ENCODE measurements around the gene KRTAP5-4.
"Not testable (repeated sequence)": the region's sequence is repeated elsewhere in the genome, so short reads cannot be mapped to it uniquely, and the experiment has no call there.

KRTAP5-4 gene

DNA sequence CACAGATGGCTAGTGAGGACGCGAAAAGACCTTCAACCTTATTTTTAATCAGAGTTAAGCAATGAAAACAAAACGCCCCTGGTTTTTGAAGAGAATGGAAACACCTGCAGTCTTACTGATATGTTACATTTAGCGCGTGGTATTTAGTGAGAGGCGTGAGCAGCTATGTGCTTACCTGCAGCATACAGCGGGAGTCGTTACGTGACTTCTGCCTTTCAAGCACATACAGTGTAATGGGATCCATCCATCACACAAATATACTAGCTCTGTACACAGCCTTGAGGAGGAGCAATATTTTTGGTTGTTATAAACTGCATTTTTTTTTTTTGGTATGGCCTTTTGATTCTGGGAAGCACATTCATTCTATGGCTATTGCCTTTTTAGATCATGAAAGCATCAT, 29.3 kb downstream of the KRTAP5-4 start:
- FAIRE-seq (no peak), DNase-seq (ENCODE audit: insufficient read length, low spot score) (no peak)
- no peak for TF ChIP-seq POLR2A (IDR thresholded peaks at IDR 0.05; ENCODE audit: low read depth, low read length)

DNA sequence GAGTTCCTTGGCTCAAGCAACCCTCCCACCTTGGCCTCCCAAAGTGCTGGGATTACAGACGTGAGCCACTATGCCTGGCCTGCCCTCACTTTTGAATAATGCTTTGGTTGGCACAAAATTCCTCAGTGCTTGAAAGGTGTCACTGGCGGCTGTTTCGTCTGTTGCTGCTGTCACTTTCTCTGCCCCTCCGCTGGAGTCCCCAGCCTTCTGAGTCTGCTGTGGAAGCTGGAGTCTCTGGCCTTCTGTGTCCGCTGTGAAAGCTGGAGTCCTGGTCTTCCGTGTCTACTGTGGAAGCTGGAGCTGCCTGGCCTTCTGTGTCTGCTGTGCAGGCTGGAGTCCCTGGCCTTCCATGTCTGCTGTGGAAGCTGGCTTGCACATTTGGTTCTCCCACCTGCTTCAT, 31.9 kb downstream of the KRTAP5-4 start:
- TF ChIP-seq POLR2A (IDR thresholded peaks at IDR 0.05; ENCODE audit: low read depth, low read length), result no peak
- DNase-seq (ENCODE audit: insufficient read length, low spot score) (no peak), FAIRE-seq (no peak)

DNA sequence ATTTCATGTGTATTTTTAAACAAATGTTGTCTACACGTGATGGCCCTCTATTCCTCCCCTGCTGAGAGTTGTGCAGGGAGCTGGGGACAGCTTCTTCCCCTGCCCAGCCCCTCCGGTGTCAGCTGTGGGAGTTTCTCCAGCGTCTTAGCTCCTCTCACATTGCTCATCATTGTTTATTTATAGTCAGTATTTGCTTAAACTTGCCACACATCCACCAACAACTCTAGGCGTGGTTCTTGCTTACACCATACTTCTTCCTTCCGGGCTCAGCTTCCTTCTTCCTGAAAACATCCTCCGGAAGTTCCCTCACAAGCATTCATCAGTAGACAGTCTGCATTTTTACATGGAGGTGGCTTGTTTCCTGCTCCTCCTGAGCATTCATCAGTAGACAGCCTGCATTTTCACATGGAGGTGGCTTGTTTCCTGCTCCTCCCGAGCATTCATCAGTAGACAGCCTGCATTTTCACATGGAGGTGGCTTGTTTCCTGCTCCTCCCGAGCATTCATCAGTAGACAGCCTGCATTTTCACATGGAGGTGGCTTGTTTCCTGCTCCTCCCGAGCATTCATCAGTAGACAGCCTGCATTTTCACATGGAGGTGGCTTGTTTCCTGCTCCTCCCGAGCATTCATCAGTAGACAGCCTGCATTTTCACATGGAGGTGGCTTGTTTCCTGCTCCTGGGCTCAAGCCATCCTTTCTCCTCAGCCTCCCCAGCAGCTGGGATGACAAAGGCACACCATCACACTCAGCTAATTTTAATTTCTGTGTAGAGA, 32.6 kb downstream of the KRTAP5-4 start:
- FAIRE-seq; DNase-seq (ENCODE audit: insufficient read length, low spot score): not testable (repeated sequence)

DNA sequence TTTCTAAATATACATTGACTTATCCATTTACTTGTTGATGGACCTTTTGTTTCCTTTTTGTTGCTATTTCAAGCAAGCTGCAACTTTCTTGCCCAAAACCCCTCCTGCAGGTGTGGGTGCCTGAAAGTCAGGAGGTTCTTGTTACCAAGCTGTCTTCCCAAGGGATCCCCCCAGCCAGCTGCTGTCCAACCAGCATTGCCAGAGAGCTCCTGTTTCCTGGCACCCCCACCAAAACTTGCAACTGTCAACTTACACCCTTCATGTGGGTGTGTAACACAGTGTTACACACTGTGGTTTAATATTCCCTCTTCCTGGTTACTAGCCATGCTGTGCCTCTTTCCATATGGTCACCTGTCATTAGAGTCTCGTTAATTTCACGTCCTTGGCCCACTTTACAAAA, 35.2 kb downstream of the KRTAP5-4 start:
- FAIRE-seq, result no peak
- no peak for TF ChIP-seq POLR2A (IDR thresholded peaks at IDR 0.05; ENCODE audit: low read depth, low read length)

DNA sequence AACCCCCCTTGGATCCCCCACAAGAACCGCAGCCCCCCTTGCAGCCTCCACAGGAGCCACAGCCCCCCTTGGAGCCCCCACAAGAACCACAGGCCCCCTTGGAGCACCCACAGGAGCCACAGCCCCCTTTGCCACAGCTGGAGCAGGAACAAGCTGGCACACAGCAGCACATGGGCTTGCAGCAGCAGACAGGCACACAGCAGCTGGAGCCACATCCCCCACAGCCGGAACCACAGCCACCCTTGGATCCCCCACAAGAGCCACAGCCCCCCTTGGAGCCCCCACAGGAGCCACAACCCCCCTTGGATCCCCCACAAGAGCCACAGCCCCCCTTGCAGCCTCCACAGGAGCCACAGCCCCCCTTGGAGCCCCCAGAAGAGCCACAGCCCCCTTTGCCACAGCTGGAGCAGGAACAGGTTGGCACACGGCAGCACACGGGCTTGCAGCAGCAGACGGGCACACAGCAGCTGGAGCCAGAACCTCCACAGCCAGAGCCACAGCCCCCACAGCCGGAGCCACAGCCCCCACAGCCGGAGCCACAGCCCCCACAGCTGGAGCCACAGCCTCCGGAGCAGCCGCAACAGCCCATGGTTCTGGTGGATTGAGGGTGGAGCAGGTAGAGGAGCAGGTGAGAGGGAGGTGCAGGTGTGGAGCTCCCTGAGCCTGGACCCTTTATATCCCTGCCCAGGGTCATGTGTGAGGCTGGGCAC, 37.1 kb downstream of the KRTAP5-4 start, which contains the start of gene KRTAP5-1:
Gene KRTAP5-1 (minus strand): TSS at position 623 of the 710 bp plus-strand sequence. CDS start 34 bp downstream, at position 589.
- FAIRE-seq, result not testable (repeated sequence)

More for the DNA sequence above, 35.2 kb downstream of the KRTAP5-4 start:
- DNase-seq (ENCODE audit: insufficient read length, low spot score), result no peak

DNA sequence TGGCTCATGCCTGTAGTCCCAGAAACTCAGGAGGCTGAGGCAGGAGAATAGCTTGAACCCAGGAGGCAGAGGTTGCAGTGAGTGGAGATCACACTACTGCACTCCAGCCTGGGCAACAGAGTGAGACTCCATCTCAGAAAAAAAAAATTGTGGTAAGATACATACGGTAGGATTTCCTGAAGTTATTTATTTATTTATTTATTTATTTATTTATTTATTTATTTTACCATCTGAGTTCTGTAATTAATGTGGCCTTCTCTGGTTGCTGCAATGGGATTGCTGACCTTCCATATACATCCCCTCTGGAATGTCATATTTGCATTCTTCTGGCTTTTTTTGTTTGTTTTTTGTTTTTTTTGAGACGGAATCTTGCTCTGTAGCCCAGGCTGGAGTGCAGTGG, 39.0 kb downstream of the KRTAP5-4 start:
- FAIRE-seq; DNase-seq (ENCODE audit: insufficient read length, low spot score): not testable (repeated sequence)

More for the DNA sequence above, 37.1 kb downstream of the KRTAP5-4 start, which contains the start of gene KRTAP5-1:
- DNase-seq (ENCODE audit: insufficient read length, low spot score), result not testable (repeated sequence)

DNA sequence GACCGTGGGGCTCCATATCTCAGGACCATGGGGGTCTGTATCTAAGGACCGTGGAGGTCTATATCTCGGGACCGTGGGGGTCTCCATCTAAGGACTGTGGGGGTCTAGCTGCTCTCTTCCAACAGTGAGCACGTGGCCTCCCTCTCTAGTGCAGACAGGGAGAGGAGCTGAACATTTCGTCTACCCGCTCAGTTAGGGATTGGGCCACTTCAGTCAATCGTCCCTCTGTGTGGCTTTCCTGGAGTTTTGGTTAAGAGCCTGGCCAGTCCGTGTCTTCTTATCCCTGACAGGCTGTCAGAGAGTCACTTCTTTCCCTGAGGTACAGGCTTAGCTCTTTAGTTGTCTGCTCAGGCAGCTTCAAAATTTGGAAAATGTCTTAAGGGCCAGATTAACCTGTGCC, 40.0 kb downstream of the KRTAP5-4 start:
- no peak for TF ChIP-seq POLR2A (IDR thresholded peaks at IDR 0.05; ENCODE audit: low read depth, low read length)
- FAIRE-seq (no peak), DNase-seq (ENCODE audit: insufficient read length, low spot score) (no peak)

DNA sequence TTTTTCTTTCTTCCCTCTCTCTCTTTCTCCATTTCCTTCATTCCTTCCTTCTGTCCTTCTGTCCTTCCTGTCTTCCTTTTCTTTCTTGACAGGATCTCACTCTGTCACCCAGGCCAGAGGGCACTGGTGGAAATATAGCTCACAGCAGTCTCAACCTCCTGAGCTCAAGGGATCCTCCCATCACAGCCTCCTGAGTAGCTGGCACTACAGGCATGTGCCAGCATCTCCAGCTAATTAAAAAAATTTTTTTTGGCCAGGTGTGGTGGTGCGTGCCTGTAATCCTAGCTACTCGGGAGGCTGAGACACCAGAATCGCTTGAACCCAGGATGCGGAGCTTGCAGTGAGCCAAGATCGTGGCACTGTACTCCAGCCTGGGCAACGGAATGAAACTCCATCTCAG, 45.1 kb downstream of the KRTAP5-4 start:
- DNase-seq (ENCODE audit: insufficient read length, low spot score) (no peak), FAIRE-seq (no peak)
- no peak for TF ChIP-seq POLR2A (IDR thresholded peaks at IDR 0.05; ENCODE audit: low read depth, low read length)

DNA sequence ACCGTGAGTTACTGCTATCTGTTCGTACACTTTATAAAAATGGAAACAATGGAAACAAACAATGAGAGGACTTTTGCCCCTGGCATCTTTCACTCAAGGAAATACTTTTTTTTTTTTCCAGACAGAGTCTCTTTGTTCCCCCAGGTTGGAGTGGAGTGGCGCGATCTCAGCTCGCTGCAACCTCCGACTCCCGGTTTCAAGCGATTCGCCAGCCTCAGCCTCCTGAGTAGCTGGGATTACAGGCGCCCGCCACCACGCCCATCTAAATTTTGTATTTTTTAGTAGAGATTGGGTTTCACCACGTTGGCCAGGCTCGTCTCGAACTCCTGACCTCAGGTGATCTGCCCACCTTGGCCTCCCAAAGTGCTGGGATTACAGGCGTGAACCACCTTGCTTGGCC, 46.2 kb downstream of the KRTAP5-4 start:
- DNase-seq (ENCODE audit: insufficient read length, low spot score); FAIRE-seq: not testable (repeated sequence)

DNA sequence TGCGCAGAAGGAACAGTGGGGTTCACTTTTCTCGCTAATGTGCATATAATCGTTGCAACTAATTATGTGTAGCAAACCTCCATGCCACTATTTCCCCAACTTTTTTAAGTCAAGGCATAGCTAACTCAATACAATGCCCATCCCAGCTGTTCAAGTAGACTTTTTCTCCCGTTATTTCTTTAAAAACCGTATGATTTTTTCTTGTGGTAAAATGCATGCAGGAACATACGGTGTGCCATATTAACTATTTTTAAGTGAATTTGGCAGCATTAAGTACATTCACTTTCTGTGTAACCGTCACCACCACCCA, 47.0 kb downstream of the KRTAP5-4 start:
- TF ChIP-seq POLR2A (IDR thresholded peaks at IDR 0.05; ENCODE audit: low read depth, low read length), result no peak
- no peak for FAIRE-seq
- DNase-seq (ENCODE audit: insufficient read length, low spot score), result no peak

DNA sequence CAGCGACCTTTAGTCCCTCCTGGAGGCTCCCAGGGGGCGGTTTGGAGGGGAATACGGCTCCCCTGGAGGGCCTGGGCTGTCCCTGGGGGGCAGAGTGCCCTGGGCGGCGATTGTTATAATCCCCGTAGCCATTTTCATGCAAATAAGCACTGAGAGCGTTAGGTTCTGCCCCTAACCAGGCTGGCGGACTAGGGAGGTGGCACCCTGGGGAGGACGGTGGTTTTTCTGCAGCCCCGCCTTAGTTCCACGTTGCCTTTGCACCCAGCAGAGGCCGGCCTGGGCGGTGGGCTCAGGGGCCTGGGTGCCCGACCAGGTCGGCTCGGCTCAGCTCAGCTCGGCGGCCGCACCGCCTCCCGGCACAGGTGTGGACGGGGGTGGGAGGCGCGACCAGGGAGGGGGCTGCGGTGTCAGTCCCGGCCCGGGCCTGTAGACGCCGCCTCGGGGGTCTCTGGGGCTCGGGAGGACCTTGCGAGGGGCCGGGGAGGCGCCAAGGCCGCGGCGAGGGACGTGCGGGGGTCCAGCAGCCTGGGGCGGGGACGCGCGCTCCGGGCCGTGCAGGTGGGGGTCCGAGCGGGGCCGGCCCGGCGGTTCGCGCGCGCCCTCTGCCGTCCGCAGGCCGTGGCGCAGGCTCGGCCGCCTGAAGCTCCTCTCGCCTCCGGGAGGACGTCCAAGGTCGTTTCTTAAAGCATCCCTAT, 47.6 kb downstream of the KRTAP5-4 start:
- DNase-seq (ENCODE audit: insufficient read length, low spot score) (peak; percentile 75), FAIRE-seq (no peak)
- no peak for TF ChIP-seq POLR2A (IDR thresholded peaks at IDR 0.05; ENCODE audit: low read depth, low read length)

DNA sequence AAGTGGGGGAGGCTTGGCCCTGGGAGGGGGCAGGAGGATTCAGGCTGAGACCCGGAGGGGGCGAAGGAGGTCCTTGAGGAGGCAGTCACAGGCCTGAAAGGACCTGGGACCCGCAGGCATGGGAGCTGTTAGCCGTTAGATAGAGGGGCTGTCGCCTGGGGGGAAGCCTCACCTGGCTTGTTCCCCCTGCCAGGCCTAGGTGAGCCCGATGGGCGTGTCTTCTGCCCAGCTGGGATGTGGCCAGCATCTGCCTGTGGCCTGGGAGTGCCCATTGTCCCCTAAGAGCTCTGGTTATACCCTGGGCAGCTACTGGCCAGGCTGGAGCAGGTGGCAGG, 48.1 kb downstream of the KRTAP5-4 start:
- TF ChIP-seq POLR2A (IDR thresholded peaks at IDR 0.05; ENCODE audit: low read depth, low read length), result no peak
- no peak for FAIRE-seq
- peak; percentile 65 for DNase-seq (ENCODE audit: insufficient read length, low spot score)

DNA sequence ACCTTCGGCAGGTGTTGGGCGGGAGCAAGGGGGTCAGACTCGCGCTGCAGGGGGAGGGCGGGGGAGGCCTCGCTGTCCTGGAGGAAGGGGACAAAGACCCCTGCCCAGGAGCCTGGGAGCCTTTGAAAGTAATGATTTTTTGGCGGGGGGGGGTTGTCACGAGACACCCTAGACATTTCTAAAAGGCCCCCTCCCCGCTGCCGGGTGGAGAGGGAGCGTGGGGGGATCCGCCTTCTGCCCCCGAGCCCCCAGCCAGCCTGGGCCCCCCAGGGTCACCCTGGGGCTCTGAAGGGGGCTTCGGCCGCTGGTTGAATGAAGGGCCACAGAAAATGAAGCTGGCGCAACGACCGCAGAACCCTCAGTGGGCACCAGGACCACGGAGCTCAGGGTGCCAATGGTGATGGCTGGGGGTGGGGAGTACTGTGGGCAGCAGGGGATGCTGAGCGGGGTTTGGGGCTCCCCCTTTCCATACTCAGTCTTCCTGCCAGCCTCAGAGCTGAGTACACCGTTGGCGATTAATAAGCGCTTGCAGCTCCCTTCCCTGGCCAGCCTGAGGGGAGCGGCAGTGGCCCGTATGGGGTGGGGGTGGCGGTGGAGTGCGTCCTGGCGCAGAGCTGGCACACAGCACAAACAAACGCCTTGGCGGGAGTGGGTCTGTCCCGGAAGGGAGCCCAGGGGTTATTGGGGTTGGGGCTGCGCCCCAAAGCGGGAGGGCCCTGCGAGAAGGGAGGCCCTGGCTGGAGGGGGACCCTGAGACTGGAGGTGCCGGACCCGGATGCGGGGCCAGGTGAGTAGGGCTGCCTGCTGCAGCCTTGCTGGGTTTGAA, 48.6 kb downstream of the KRTAP5-4 start:
- no peak for FAIRE-seq
- DNase-seq (ENCODE audit: insufficient read length, low spot score), result no peak
- TF ChIP-seq POLR2A (IDR thresholded peaks at IDR 0.05; ENCODE audit: low read depth, low read length), result no peak
